CD4-positive, alpha-beta T cell treated with Interleukin-1 beta for 1 hour (primary cell): ENCODE results near the gene ST6GAL1.
"Not testable (repeated sequence)": the region's sequence is repeated elsewhere in the genome, so short reads cannot be mapped to it uniquely, and the experiment has no call there.

Experiments
- DNase-seq, 2 donors: peaks; one replicate each; pipeline ENCODE4 v3.0.0-alpha.2; 2020 to 2022

ST6GAL1 gene

GRCh38 chr3:186930143-186930640 lies at the start of gene ST6GAL1:
Gene ST6GAL1 (plus strand): TSS chr3:186930526. CDS start chr3:187042704, 112,178 bp downstream.
- DNase-seq: peak; percentile 56 to 73

GRCh38 chr3:186882150-186882524 lies 48.2 kb upstream of the ST6GAL1 start:
- no peak for DNase-seq

- DNase-seq: no peak
Measured at GRCh38 chr3:186882881-186883685, 47.2 kb upstream of the ST6GAL1 start.

GRCh38 chr3:186883686-186884058 lies 46.7 kb upstream of the ST6GAL1 start:
- no peak for DNase-seq

- DNase-seq: not testable (repeated sequence)
Measured at GRCh38 chr3:186884868-186885267, 45.5 kb upstream of the ST6GAL1 start.

GRCh38 chr3:186886202-186886981 lies 43.9 kb upstream of the ST6GAL1 start:
- no peak for DNase-seq

- DNase-seq: not testable (repeated sequence)
Measured at GRCh38 chr3:186887507-186887938, 42.8 kb upstream of the ST6GAL1 start.

- no peak for DNase-seq
Measured at GRCh38 chr3:186888569-186888968, 41.8 kb upstream of the ST6GAL1 start.

GRCh38 chr3:186889698-186890097 lies 40.6 kb upstream of the ST6GAL1 start:
- not testable (repeated sequence) for DNase-seq

GRCh38 chr3:186890911-186891310 lies 39.4 kb upstream of the ST6GAL1 start:
- no peak for DNase-seq

- not testable (repeated sequence) for DNase-seq
Measured at GRCh38 chr3:186893071-186893470, 37.3 kb upstream of the ST6GAL1 start.

GRCh38 chr3:186895406-186895805 lies 34.9 kb upstream of the ST6GAL1 start:
- no peak for DNase-seq

GRCh38 chr3:186896006-186896405 lies 34.3 kb upstream of the ST6GAL1 start:
- DNase-seq: no peak

- no peak for DNase-seq
Measured at GRCh38 chr3:186896875-186897274, 33.5 kb upstream of the ST6GAL1 start.

- DNase-seq: peak in 1 of 2 donors; percentile 13
Measured at GRCh38 chr3:186901135-186901734, 29.1 kb upstream of the ST6GAL1 start.

- DNase-seq: no peak
Measured at GRCh38 chr3:186902154-186902553, 28.2 kb upstream of the ST6GAL1 start.

- DNase-seq: no peak
Measured at GRCh38 chr3:186902713-186903112, 27.6 kb upstream of the ST6GAL1 start.

GRCh38 chr3:186903676-186904075 lies 26.6 kb upstream of the ST6GAL1 start:
- DNase-seq: not testable (repeated sequence)

- not testable (repeated sequence) for DNase-seq
Measured at GRCh38 chr3:186907075-186907474, 23.3 kb upstream of the ST6GAL1 start.

GRCh38 chr3:186909078-186909853 lies 21.1 kb upstream of the ST6GAL1 start:
- DNase-seq: peak; percentile 78 to 81

GRCh38 chr3:186915806-186916796 lies 14.2 kb upstream of the ST6GAL1 start:
- no peak for DNase-seq
